GM21786 (cell line): ENCODE data around the gene ASMT.
"Not testable (repeated sequence)": the region's sequence is repeated elsewhere in the genome, so short reads cannot be mapped to it uniquely, and the experiment has no call there.

ENCODE experiments used
- ATAC-seq: cut with Tn5 transposase; IDR thresholded peaks from one replicate; pipeline ENCODE4 v1.9.1; 2021; ENCODE audit not compliant: unreplicated experiment

The ASMT gene

GRCh38 chrX:1597345-1598020 is 17.4 kb upstream of the ASMT start:
- no peak for ATAC-seq

DNA sequence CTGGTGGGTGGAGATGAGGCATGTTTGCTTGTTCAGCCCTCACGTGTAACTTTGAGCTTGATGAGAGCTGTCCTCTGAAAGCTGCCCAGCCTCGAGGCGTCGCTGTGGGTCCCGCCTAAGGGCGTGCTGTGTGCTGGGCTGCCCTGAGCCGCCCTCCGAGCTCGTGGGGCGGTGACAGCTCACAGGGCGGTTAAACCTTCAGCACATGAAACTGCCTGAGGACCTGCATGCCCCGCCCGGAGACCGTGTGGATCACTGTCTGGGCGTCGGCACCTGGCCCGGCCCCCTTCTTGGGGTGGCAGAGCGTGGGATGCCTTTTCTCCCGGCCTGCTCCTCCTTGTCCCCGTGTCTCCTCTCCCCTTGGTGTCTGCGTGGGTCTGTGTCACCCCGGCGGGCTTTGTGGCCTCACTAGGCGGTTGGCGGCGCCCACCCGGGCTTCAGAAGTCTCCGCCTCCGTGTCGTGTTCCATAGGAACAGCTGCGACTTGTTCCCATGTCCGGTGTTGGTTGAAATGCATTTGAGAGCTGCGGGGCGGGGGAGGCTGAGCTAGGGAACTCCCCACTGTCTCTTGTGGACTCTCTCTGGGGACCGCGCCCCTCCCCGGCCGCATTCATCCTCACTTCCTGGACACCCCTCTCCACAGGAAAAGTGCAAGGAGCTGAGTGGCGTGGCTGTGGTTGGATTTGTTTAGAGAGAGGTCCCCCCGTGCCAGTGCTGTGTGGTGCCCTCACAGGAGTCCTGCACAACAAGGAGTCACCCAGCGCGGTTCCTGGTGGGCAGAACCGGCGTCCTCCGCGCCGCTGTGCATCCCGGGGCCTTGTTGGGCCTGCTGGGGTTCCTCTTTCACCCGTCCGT is 16.6 kb upstream of the ASMT start:
- no peak for ATAC-seq

DNA sequence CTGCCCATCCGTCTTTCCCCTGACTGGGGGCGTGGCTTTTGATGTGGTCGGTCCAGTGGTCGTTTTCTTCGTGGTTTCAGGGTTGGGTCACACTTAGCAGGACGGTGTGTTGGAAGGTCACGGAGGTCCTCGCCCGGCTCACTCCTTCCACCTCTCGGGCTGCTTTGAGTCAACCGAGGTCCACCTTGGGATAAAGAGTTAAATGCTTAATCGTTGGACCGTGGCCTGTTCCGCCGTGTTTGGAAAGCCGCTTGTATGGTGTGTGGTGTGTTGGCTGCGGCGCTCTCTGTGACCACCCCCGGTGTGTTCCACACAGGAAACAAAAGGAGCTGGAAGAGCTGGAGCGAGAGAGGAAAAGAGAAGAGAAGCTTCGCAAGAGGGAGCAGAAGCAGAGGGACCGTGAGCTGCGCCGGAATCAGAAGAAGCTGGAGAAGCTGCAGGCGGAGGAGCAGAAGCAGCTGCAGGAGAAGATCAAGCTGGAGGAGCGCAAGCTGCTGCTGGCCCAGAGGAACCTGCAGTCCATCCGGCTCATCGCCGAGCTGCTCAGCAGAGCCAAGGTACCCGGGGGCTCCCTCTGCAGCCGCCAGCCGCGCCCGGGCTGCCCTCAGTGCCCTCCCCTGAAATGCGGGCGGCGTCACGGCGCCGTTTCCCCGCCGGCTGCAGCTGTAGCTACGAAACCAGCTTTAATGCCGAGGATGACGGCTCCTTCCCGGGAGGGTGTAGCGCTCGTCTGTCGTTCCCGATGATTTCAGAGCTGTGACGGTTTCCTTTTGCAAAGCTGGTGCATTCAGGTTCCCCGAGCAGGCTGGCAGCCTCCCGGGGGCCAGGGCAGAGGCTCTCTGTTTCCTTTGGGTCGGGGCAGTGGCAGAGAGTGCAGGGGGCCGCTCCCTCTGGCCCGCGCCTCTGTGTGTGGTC is 15.7 kb upstream of the ASMT start:
- ATAC-seq = no peak

GRCh38 chrX:1599791-1600405 is 15.0 kb upstream of the ASMT start:
- ATAC-seq = no peak

- ATAC-seq = no peak
These were observed 14.3 kb upstream of the ASMT start for GRCh38 chrX:1600406-1601050.

DNA sequence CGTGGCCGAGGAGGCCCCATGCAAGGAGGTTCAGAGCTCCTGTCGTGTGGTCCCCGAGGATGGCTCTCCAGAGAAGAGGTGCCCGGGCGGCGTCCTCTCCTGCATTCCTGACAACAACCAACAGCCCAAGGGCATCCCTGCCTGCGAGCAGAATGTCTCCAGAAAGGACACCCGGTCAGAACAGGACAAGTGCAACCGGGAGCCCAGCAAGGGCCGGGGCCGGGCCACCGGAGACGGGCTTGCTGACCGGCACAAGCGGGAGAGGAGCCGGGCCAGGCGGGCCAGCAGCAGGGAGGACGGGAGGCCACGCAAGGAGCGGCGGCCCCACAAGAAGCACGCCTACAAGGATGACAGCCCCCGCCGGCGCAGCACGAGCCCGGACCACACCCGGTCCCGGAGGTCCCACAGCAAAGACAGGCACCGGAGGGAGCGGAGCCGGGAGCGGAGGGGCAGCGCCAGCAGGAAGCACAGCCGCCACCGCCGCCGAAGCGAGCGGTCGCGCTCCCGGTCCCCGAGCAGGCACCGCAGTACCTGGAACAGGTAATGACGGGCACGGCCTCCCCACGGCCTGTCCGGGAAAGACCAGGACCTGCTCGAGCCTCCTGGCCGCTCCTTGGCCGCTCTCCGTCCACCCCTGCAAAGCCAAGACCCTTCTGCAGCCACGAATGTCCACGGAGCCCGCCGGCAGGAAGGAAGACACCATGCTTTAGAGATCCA is 13.7 kb upstream of the ASMT start:
- no peak for ATAC-seq

- no peak for ATAC-seq
These were observed 13.1 kb upstream of the ASMT start for GRCh38 chrX:1601768-1602085.

- ATAC-seq = no peak
These were observed 12.6 kb upstream of the ASMT start for GRCh38 chrX:1602299-1602698.

GRCh38 chrX:1606496-1606895 is 8.4 kb upstream of the ASMT start:
- no peak for ATAC-seq

DNA sequence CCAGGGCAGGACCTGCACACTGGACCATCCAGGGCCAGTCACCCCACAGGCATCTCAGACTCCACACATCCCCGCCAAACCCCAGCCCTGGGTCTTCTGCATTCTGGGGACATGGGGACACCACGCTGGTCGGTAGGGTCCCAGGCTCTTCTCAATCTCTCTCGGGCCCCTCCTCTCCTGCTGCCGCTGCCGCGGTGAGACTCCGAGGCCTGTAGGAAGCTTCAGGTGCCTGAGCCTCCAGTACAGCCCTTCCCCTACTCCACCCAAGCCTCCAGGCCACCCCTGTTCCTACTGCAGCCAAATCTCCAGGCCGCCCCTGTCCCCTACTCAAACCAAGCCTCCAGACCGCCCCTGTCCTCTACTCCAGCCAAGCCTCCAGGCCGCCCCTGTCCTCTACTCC is 5.5 kb upstream of the ASMT start:
- ATAC-seq = no peak

DNA sequence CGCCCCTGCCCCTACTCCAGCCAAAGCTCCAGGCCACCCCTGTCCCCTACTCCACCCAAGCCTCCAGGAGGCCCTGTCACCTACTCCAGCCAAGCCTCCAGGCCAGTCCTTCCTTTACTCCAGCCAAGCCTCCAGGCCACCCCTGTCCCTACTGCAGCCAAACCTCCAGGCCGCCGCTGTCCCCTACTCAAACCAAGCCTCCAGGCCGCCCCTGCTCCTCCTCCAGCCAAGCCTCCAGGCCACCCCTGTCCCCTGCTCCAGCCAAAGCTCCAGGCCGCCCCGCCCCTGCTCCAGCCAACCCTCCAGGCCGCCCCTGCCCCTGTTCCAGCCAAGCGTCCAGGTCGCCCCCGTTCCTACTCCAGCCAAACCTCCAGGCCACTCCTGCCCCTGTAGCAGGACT is 5.1 kb upstream of the ASMT start:
- no peak for ATAC-seq

GRCh38 chrX:1610166-1610565 is 4.7 kb upstream of the ASMT start:
- ATAC-seq = peak; percentile 53

DNA sequence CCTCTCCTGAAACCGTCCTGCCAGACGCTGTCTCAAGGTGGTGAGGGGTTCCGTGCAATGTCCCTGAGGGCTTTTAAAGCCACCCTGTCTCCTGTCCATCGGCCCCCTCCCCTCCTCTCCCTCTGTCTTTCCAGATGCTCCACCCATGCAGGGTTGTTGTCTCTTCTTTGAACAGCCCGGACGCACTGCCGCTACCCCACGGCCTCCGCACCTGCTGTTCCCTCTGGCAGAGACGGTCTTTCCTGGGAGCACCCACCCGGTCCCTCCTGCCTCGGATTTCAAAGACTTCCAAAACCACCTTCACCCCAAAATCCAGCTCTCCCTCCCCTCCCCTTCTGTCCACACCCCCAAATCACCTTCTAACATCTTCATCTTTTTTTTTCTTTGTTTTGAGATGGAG is 4.1 kb upstream of the ASMT start:
- no peak for ATAC-seq

GRCh38 chrX:1612641-1613286 is 2.1 kb upstream of the ASMT start:
- ATAC-seq = no peak

DNA sequence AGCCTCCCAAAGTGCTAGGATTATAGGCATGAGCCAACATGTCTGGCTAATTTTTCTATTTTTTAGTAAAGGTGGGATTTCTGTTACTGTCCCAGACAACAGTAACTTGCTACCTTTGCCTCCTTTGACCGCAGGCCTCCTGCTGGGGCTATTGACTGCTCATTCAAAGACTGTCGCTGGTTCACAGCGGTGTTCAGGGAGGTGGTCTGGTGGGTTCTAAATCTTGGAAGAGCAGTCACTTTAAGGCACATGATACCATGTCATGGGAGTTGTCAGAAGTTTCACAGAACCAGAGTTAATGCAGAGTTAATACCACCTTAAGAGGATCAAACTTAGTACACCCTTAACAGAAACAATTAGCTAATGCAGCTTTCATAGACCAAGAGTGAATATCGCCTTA is 3.8 kb downstream of the ASMT start:
- no peak for ATAC-seq

GRCh38 chrX:1623691-1624090 is 8.8 kb downstream of the ASMT start:
- ATAC-seq = no peak

- not testable (repeated sequence) for ATAC-seq
These were observed 9.4 kb downstream of the ASMT start for GRCh38 chrX:1624158-1624860.

- ATAC-seq = not testable (repeated sequence)
These were observed 10.0 kb downstream of the ASMT start for GRCh38 chrX:1624861-1625215.

DNA sequence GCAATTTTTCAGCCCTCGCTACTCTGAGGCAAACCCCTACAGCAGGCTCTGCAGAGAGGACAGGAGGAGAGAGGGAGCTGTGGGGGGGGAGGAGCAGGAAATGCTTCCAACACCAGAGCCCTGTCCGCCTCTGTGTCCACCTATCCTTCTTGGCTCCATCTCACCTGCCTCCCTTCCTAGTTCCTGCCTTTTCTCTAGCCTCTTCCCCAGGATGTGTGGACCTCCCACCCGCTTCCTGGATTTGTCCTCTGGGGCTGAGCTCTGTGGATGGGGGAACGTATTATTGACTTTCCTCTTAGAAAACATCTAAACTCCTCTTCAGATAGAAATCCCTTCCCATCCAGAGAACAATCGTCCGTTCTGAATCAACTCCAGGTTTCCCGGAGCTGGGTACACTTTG is 14.4 kb downstream of the ASMT start:
- no peak for ATAC-seq
